ENCODE measurements around the gene STAB1.

STAB1 gene

GRCh38 chr3:52517796-52518722 is 22.9 kb downstream of the STAB1 start:
- H3K4me3 ChIP-seq (ENCODE audit: low read depth, low read length): no peak overlapping the region
- no peak for TF ChIP-seq CTCF (IDR thresholded peaks at IDR 0.05; ENCODE audit: control insufficient read depth, extremely low read depth, insufficient read depth)
- DNase-seq (ENCODE audit: low read depth): no peak

- H3K4me3 ChIP-seq (ENCODE audit: low read depth, low read length): no peak overlapping the region
- TF ChIP-seq CTCF (IDR thresholded peaks at IDR 0.05; ENCODE audit: control insufficient read depth, extremely low read depth, insufficient read depth): no peak
- DNase-seq (ENCODE audit: low read depth): no peak
These were observed 23.7 kb downstream of the STAB1 start for GRCh38 chr3:52518723-52519444.

- no peak overlapping the region for H3K4me3 ChIP-seq (ENCODE audit: low read depth, low read length)
- DNase-seq (ENCODE audit: low read depth): no peak
- TF ChIP-seq CTCF (IDR thresholded peaks at IDR 0.05; ENCODE audit: control insufficient read depth, extremely low read depth, insufficient read depth): no peak
These were observed 24.5 kb downstream of the STAB1 start for GRCh38 chr3:52519445-52520140.

- no peak for DNase-seq (ENCODE audit: low read depth)
- TF ChIP-seq CTCF (IDR thresholded peaks at IDR 0.05; ENCODE audit: control insufficient read depth, extremely low read depth, insufficient read depth): no peak
- no peak overlapping the region for H3K4me3 ChIP-seq (ENCODE audit: low read depth, low read length)
These were observed 25.1 kb downstream of the STAB1 start for GRCh38 chr3:52520141-52520667.

GRCh38 chr3:52520716-52521487 is 25.8 kb downstream of the STAB1 start:
- no peak for DNase-seq (ENCODE audit: low read depth)
- TF ChIP-seq CTCF (IDR thresholded peaks at IDR 0.05; ENCODE audit: control insufficient read depth, extremely low read depth, insufficient read depth): no peak
- no peak overlapping the region for H3K4me3 ChIP-seq (ENCODE audit: low read depth, low read length)

- no peak overlapping the region for H3K4me3 ChIP-seq (ENCODE audit: low read depth, low read length)
- DNase-seq (ENCODE audit: low read depth): no peak
- no peak for TF ChIP-seq CTCF (IDR thresholded peaks at IDR 0.05; ENCODE audit: control insufficient read depth, extremely low read depth, insufficient read depth)
These were observed 26.3 kb downstream of the STAB1 start for GRCh38 chr3:52521488-52521824.
